ENCODE data around the gene DMD. TPM values are rescaled to one million over a fixed set of nuclear protein-coding genes. Genes with fewer than 3 reads are reported as not detected.

Gene DMD
- total RNA-seq, 1 experiment from 2014 or later, result 2.2 TPM

GRCh38 chrX:32118832-32119231 lies 1092.5 kb downstream of the DMD start:
- intact Hi-C loops (cut with micrococcal nuclease; ENCODE audit: unreplicated experiment), result no loop called here
- ATAC-seq, result no peak
- H3K9me3 ChIP-seq (ENCODE audit: control insufficient read depth, insufficient read depth, low read depth, low read length), result no peaks in the 10 kb centered on the region
- in situ Hi-C loops (cut with HindIII; ENCODE audit: low pct_unique_long_range_greater_than_20kb, low sequenced_read_pairs), result no loop called here
- H3K4me1 ChIP-seq (ENCODE audit: control insufficient read depth, insufficient read depth, low read length), result no peaks in the 10 kb centered on the region
- POLR2A ChIA-PET, result no interaction called here
- H3K27ac ChIP-seq (ENCODE audit: low read length), result no peak overlapping the region
- DNase-seq (ENCODE audit: low read depth, low spot score), result no peak
- no TSS peak for BruUV-seq (replicated peaks)
- H3K36me3 ChIP-seq (ENCODE audit: control insufficient read depth, insufficient read depth, low read length), result no peaks in the 10 kb centered on the region
- no peak for TF ChIP-seq CTCF (IDR thresholded peaks at IDR 0.05)
- TF ChIP-seq SIN3A (IDR thresholded peaks at IDR 0.05; ENCODE audit: borderline replicate concordance, insufficient read depth, low read depth, low read length), result no peak
- no peak for TF ChIP-seq POLR2AphosphoS5 (IDR thresholded peaks at IDR 0.05; ENCODE audit: low read depth, low read length)
- TF ChIP-seq TCF7L2 (IDR thresholded peaks at IDR 0.05; ENCODE audit: low read depth, low read length), result no peak
- TF ChIP-seq REST (IDR thresholded peaks at IDR 0.05; ENCODE audit: insufficient read depth in 1 of 2, low read depth in 2 of 2, low read length in 1 of 2), result no peak
- CTCF ChIA-PET, result no interaction called here
- no peaks in the 10 kb centered on the region for H3K27me3 ChIP-seq (ENCODE audit: control insufficient read depth, insufficient read depth, low read length)
- H3K4me3 ChIP-seq (ENCODE audit: low read depth in 2 of 2, low read length in 2 of 2), result no peak overlapping the region

- intact Hi-C loops (cut with micrococcal nuclease; ENCODE audit: unreplicated experiment), result no loop called here
- BruUV-seq (replicated peaks), result no TSS peak
These were observed 1095.3 kb downstream of the DMD start for GRCh38 chrX:32116047-32116446.

More at GRCh38 chrX:32116047-32116446, 1095.3 kb downstream of the DMD start:
- DNase-seq (ENCODE audit: low read depth, low spot score) (no peak), ATAC-seq (no peak)
- ChIA-PET POLR2A (no interaction called here), CTCF (no interaction called here)
- Histone ChIP-seq H3K4me3 (ENCODE audit: low read depth in 2 of 2, low read length in 2 of 2) (no peak overlapping the region), H3K27me3 (ENCODE audit: control insufficient read depth, insufficient read depth, low read length) (no peaks in the 10 kb centered on the region), H3K4me1 (ENCODE audit: control insufficient read depth, insufficient read depth, low read length) (no peaks in the 10 kb centered on the region), H3K9me3 (ENCODE audit: control insufficient read depth, insufficient read depth, low read depth, low read length) (no peaks in the 10 kb centered on the region), H3K36me3 (ENCODE audit: control insufficient read depth, insufficient read depth, low read length) (no peaks in the 10 kb centered on the region), H3K27ac (ENCODE audit: low read length) (no peak overlapping the region)
- in situ Hi-C loops (cut with HindIII; ENCODE audit: low pct_unique_long_range_greater_than_20kb, low sequenced_read_pairs), result no loop called here
- TF ChIP-seq TCF7L2 (IDR thresholded peaks at IDR 0.05; ENCODE audit: low read depth, low read length) (no peak), POLR2AphosphoS5 (IDR thresholded peaks at IDR 0.05; ENCODE audit: low read depth, low read length) (no peak), CTCF (IDR thresholded peaks at IDR 0.05) (no peak), SIN3A (IDR thresholded peaks at IDR 0.05; ENCODE audit: borderline replicate concordance, insufficient read depth, low read depth, low read length) (no peak), REST (IDR thresholded peaks at IDR 0.05; ENCODE audit: insufficient read depth in 1 of 2, low read depth in 2 of 2, low read length in 1 of 2) (no peak)

Measured in Panc1 (cell line).